Liver (tissue), 9 donors: ENCODE results near the gene MAML3. TPM values are rescaled to one million over a fixed set of nuclear protein-coding genes. Genes with fewer than 3 reads are reported as not detected.

Source experiments
- DNase-seq: peaks from one replicate; pipeline ENCODE4 v3.0.0-alpha.2; 2017; ENCODE audit warnings: low spot score
- H3K27ac ChIP-seq, 2 donors: one replicate each; pipeline ENCODE4 v1.7.0; 2013; ENCODE audit warnings: inconsistent platforms in 2 of 2, low read length in 2 of 2, control low read depth in 1 of 2, low read depth in 1 of 2, mild to moderate bottlenecking in 1 of 2
- H3K27me3 ChIP-seq, 4 donors: one replicate each; pipeline versions ENCODE4 v1.6.1 to v1.7.0; 2013; ENCODE audit warnings: low read length in 3 of 4, inconsistent platforms in 1 of 4, mild to moderate bottlenecking in 1 of 4, moderate library complexity in 1 of 4; ENCODE audit not compliant: control insufficient read depth in 4 of 4, insufficient read depth in 4 of 4
- H3K36me3 ChIP-seq, 4 donors: one replicate each; pipeline versions ENCODE4 v1.6.1 to v1.7.0; 2013; ENCODE audit warnings: low read length in 3 of 4, mild to moderate bottlenecking in 3 of 4, low read depth in 1 of 4, moderate library complexity in 1 of 4; ENCODE audit not compliant: control insufficient read depth in 4 of 4, insufficient read depth in 3 of 4
- H3K4me1 ChIP-seq, 4 donors: one replicate each; pipeline versions ENCODE4 v1.6.1 to v1.7.0; 2013; ENCODE audit warnings: low read length in 3 of 4, mild to moderate bottlenecking in 3 of 4, moderate library complexity in 1 of 4; ENCODE audit not compliant: control insufficient read depth in 4 of 4, insufficient read depth in 4 of 4
- H3K4me3 ChIP-seq, 3 donors: one replicate each; pipeline versions ENCODE4 v1.6.1 to v1.7.0; 2013; ENCODE audit warnings: low read length in 3 of 3, control low read depth in 1 of 3, low read depth in 1 of 3, mild to moderate bottlenecking in 1 of 3
- H3K9ac ChIP-seq, 2 donors: one replicate each; pipeline ENCODE4 v1.7.0; 2013; ENCODE audit warnings: low read length in 2 of 2, mild to moderate bottlenecking in 2 of 2, moderate library complexity in 2 of 2, control low read depth in 1 of 2, low read depth in 1 of 2
- H3K9me3 ChIP-seq, 4 donors: one replicate each; pipeline versions ENCODE4 v1.6.1 to v1.7.0; 2013; ENCODE audit warnings: low read length in 3 of 4; ENCODE audit not compliant: control insufficient read depth in 4 of 4
- ATF3 ChIP-seq: IDR thresholded peaks from 2 replicates; pipeline ENCODE4 v1.6.1; 2016; ENCODE audit warnings: antibody characterized with exemption
- CTCF ChIP-seq: fragments of 150-350 bp; IDR thresholded peaks from 2 replicates; pipeline ENCODE4 v1.5.1; 2017; ENCODE audit warnings: improper control_type of control experiment, low read depth, low read length; ENCODE audit not compliant: missing input control
- EGR1 ChIP-seq, 2 donors: IDR thresholded peaks; 2 replicates each; pipeline ENCODE4 v1.6.1; 2016 to 2018; ENCODE audit warnings: antibody characterized with exemption in 2 of 2, low read depth in 2 of 2
- FOXA2 ChIP-seq: IDR thresholded peaks from 2 replicates; pipeline ENCODE4 v1.6.1; 2016; ENCODE audit warnings: antibody characterized with exemption
- GABPA ChIP-seq, 2 donors: IDR thresholded peaks in 1 of 2; conservative IDR thresholded peaks in 1 of 2; 2 replicates each; pipeline ENCODE4 v1.6.1; 2016; ENCODE audit warnings: antibody characterized with exemption in 2 of 2, mild to moderate bottlenecking in 1 of 2, moderate library complexity in 1 of 2
- HNF4A ChIP-seq, 2 donors: conservative IDR thresholded peaks; 2 replicates each; pipeline ENCODE4 v1.6.1; 2016; ENCODE audit warnings: antibody characterized with exemption in 2 of 2, mild to moderate bottlenecking in 2 of 2
- HNF4G ChIP-seq: IDR thresholded peaks from 2 replicates; pipeline ENCODE4 v1.6.1; 2016; ENCODE audit warnings: antibody characterized with exemption
- MAX ChIP-seq: IDR thresholded peaks from 2 replicates; pipeline ENCODE4 v1.6.1; 2016; ENCODE audit warnings: antibody characterized with exemption
- NR2F2 ChIP-seq: IDR thresholded peaks from 2 replicates; pipeline ENCODE4 v1.6.1; 2016; ENCODE audit warnings: antibody characterized with exemption
- RXRA ChIP-seq, 2 donors: IDR thresholded peaks; 2 replicates each; pipeline ENCODE4 v1.6.1; 2017 to 2018; ENCODE audit warnings: antibody characterized with exemption in 2 of 2, mild to moderate bottlenecking in 1 of 2
- SP1 ChIP-seq: IDR thresholded peaks from 2 replicates; pipeline ENCODE4 v1.6.1; 2018; ENCODE audit warnings: antibody characterized with exemption, mild to moderate bottlenecking
- TAF1 ChIP-seq: conservative IDR thresholded peaks from 2 replicates; pipeline ENCODE4 v1.6.1; 2016; ENCODE audit warnings: antibody characterized with exemption, mild to moderate bottlenecking
- YY1 ChIP-seq: IDR thresholded peaks from 2 replicates; pipeline ENCODE4 v1.6.1; 2016; ENCODE audit warnings: antibody characterized with exemption, mild to moderate bottlenecking
- ZBTB33 ChIP-seq: IDR thresholded peaks from 2 replicates; pipeline ENCODE4 v1.6.1; 2016; ENCODE audit warnings: antibody characterized with exemption
- WGBS: extraction: QIAGEN DNeasy Blood & Tissue Kit; methylation state at CpG from one replicate; pipeline ENCODE4 v1.1.7; 2013; 5-methylcytosine and 5-hydroxymethylcytosine counted together
- polyA plus RNA-seq, 2 donors: library from polyadenylated mRNA; stranded (reverse) in 1 of 2; unstranded in 1 of 2; fragments of 200-250 nt in 1 of 2; fragments of >200 nt in 1 of 2; fragmentation: Nextera tagmentation in 1 of 2; extraction: Ambion mirVana in 1 of 2; gene quantifications; one replicate each; pipeline versions ENCODE4 v1.2.1 to v1.2.3, GENCODE V29; 2013 to 2015
- total RNA-seq, 2 donors: library from RNA; depleted of rRNA; stranded (reverse); fragments of >200 nt; gene quantifications; one replicate each; pipeline ENCODE4 v1.2.3, GENCODE V29; 2014
- donor health status: healthy.
- donor health status: healthy.
- donor health status: healthy.
- donor health status: healthy.
- donor health status: healthy.

MAML3 gene
- total and polyA plus RNA-seq, 4 donors, result 1.3 to 4.3 (median 2.7) TPM

GRCh38 chr4:139943277-139943676, 210.7 kb downstream of the MAML3 start:
- peaks cover 0 to under 1% (median 0%) of the 10 kb centered on the region in 4 donors for H3K4me1 ChIP-seq
- no peak for DNase-seq
- TF ChIP-seq RXRA (IDR thresholded peaks at IDR 0.05) (no peak), EGR1 (IDR thresholded peaks at IDR 0.05; ENCODE audit: low read depth in 2 of 2) (no peak), GABPA (IDR thresholded peaks at IDR 0.05 in 1 of 2, conservative IDR thresholded peaks at IDR 0.05 in 1 of 2) (no peak), ATF3 (no peak), TAF1 (no peak), YY1 (no peak), ZBTB33 (no peak), SP1 (no peak)
- H3K27ac ChIP-seq, result no peak overlapping the region
- no peaks in the 10 kb centered on the region for H3K36me3 ChIP-seq
- no peak overlapping the region for H3K4me3 ChIP-seq
- H3K27me3 ChIP-seq, result no peaks in the 10 kb centered on the region
- H3K9ac ChIP-seq, result no peak overlapping the region
- H3K9me3 ChIP-seq, result no peaks in the 10 kb centered on the region
- 74% methylated on average over 2 of the region's 2 CpGs for whole genome bisulfite sequencing

- H3K4me1 ChIP-seq, result no peaks in the 10 kb centered on the region
- H3K36me3 ChIP-seq, result no peaks in the 10 kb centered on the region
- no peaks in the 10 kb centered on the region for H3K9me3 ChIP-seq
- WGBS, result 70% methylated on average over 3 of the region's 3 CpGs
- H3K27ac ChIP-seq, result no peak overlapping the region
- H3K27me3 ChIP-seq, result no peaks in the 10 kb centered on the region
- DNase-seq, result no peak
- H3K4me3 ChIP-seq, result no peak overlapping the region
- TF ChIP-seq FOXA2 (no peak), RXRA (IDR thresholded peaks at IDR 0.05) (peak in 1 of 2 donors; percentile 31), CTCF (no peak), NR2F2 (peak; percentile 71), HNF4A (conservative IDR thresholded peaks at IDR 0.05) (no peak)
- H3K9ac ChIP-seq, result no peak overlapping the region
Observed at GRCh38 chr4:139942241-139942640, 211.7 kb downstream of the MAML3 start.

- TF ChIP-seq MAX (no peak), HNF4G (no peak)
- 98% methylated on average over 2 of the region's 2 CpGs for WGBS
- no peaks in the 10 kb centered on the region for H3K9me3 ChIP-seq
- no peak for DNase-seq
- H3K9ac ChIP-seq, result no peak overlapping the region
- H3K4me1 ChIP-seq, result no peaks in the 10 kb centered on the region
- H3K4me3 ChIP-seq, result no peak overlapping the region
- H3K27ac ChIP-seq, result no peak overlapping the region
- H3K36me3 ChIP-seq, result no peaks in the 10 kb centered on the region
- H3K27me3 ChIP-seq, result no peaks in the 10 kb centered on the region
Observed at GRCh38 chr4:139940600-139940999, 213.4 kb downstream of the MAML3 start.
